K562 (cell line): ENCODE data around the gene NMS. TPM values are rescaled to one million over a fixed set of nuclear protein-coding genes. Genes with fewer than 3 reads are reported as not detected.
A peak's percentile ranks its signal among the peaks of the same experiment; 100 is the strongest.

Source experiments
- ATAC-seq: fragments of 200-7000 bp; cut with Tn5 transposase; 3 replicates; pipeline ENCODE4 v1.9.1; 2020; ENCODE audit warnings: moderate library complexity
- BruUV-seq: library from RNA; stranded (reverse); fragments of 400-500 nt; replicated peaks from 2 replicates; lab custom pipeline; 2021; lab: Mats Ljungman, UMichigan
- CTCF ChIA-PET: fragments of 300-600 bp; formaldehyde crosslinking; extraction: SDS; loops from one replicate; lab custom pipeline; 2021; ENCODE audit warnings: low intra/inter-chr PET ratio; lab: Yijun Ruan, JAX
- POLR2A ChIA-PET: fragments of 300-600, 350-650 bp; sonication (Branson Sonifier 250); formaldehyde crosslinking; extraction: SDS; loops from one replicate; lab custom pipeline; 2021; ENCODE audit warnings: antibody characterized with exemption, inconsistent platforms; lab: Yijun Ruan, JAX
- DNase-seq, 4 experiments: peaks; one replicate each; pipeline versions ENCODE4 v3.0.0 to v3.0.0-alpha.2; 2011 to 2018; ENCODE audit warnings: low spot score in 3 of 4, mixed read lengths in 3 of 4; ENCODE audit errors: extremely low read depth in 1 of 4
- FAIRE-seq: peaks from 2 replicates; lab custom pipeline; 2011; peaks lifted over from hg19 to GRCh38; lab: Jason Lieb, UNC
- H2AFZ ChIP-seq: 2 replicates; pipeline ENCODE4 v1.6.0; 2011; ENCODE audit warnings: low read depth, low read length, control low read depth, inconsistent platforms
- H3K27ac ChIP-seq: fragments of 200-600 bp; 3 replicates; pipeline ENCODE4 v1.8.0; 2011; ENCODE audit warnings: low read depth, mild to moderate bottlenecking, control low read depth, inconsistent platforms, low read length, moderate library complexity, mixed read lengths; ENCODE audit errors: extremely low read depth
- H3K27me3 ChIP-seq, 2 experiments: fragments of 300-600 bp in 1 of 2; 2 replicates in 1 of 2; 3 replicates in 1 of 2; pipeline versions ENCODE4 v1.6.0 to v1.8.0; 2011; ENCODE audit warnings: inconsistent platforms in 2 of 2, low read length in 2 of 2, mild to moderate bottlenecking in 1 of 2, mixed read lengths in 1 of 2, moderate library complexity in 1 of 2; ENCODE audit not compliant: control insufficient read depth in 2 of 2, insufficient read depth in 2 of 2
- H3K36me3 ChIP-seq: fragments of 300-600 bp; 3 replicates; pipeline ENCODE4 v1.8.0; 2011; ENCODE audit warnings: mild to moderate bottlenecking, low read length, inconsistent platforms; ENCODE audit not compliant: control insufficient read depth, insufficient read depth
- H3K4me1 ChIP-seq, 2 experiments: fragments of 200-600 bp in 1 of 2; replicated peaks in 1 of 2; 2 replicates in 1 of 2; 3 replicates in 1 of 2; pipeline versions ENCODE4 v1.5.1 to v1.8.0; 2011; ENCODE audit warnings: inconsistent platforms in 2 of 2, low read length in 2 of 2, mild to moderate bottlenecking in 1 of 2, mixed read lengths in 1 of 2, moderate library complexity in 1 of 2; ENCODE audit not compliant: control insufficient read depth in 2 of 2, insufficient read depth in 2 of 2
- H3K4me2 ChIP-seq: 2 replicates; pipeline ENCODE4 v1.6.1; 2011; ENCODE audit warnings: low read length, control low read depth, inconsistent platforms, mixed read lengths; ENCODE audit not compliant: insufficient read depth
- H3K4me3 ChIP-seq: fragments of 200-600 bp; sonication (generic), shearing (Covaris generic); 2 replicates; pipeline ENCODE4 v1.5.1; 2016; ENCODE audit warnings: control low read depth, inconsistent platforms
- H3K79me2 ChIP-seq: fragments of 200-600 bp; 3 replicates; pipeline ENCODE4 v1.8.0; 2011; ENCODE audit warnings: low read length, inconsistent platforms; ENCODE audit not compliant: control insufficient read depth, insufficient read depth
- H3K9ac ChIP-seq, 2 experiments: 2 replicates each; pipeline versions ENCODE4 v1.6.0 to v1.6.1; 2011; ENCODE audit warnings: low read depth in 2 of 2, low read length in 2 of 2, control low read depth in 1 of 2, inconsistent platforms in 1 of 2, mild to moderate bottlenecking in 1 of 2, mixed read lengths in 1 of 2; ENCODE audit not compliant: insufficient read depth in 1 of 2
- H3K9me1 ChIP-seq: one replicate; pipeline ENCODE4 v1.6.0; 2011; ENCODE audit warnings: inconsistent platforms, mild to moderate bottlenecking, low read length, moderate library complexity; ENCODE audit not compliant: control insufficient read depth, insufficient read depth
- H3K9me3 ChIP-seq: replicated peaks from 2 replicates; pipeline ENCODE4 v1.5.1; 2011; ENCODE audit warnings: low read depth, low read length, inconsistent platforms; ENCODE audit not compliant: control insufficient read depth, insufficient read depth
- H4K20me1 ChIP-seq: replicated peaks from 2 replicates; pipeline ENCODE4 v1.6.1; 2011; ENCODE audit warnings: low read length, inconsistent platforms, mixed read lengths; ENCODE audit not compliant: control insufficient read depth, insufficient read depth
- FOXM1 ChIP-seq, 2 experiments: fragments of 450-650 bp in 1 of 2; sonication (generic) in 1 of 2; formaldehyde crosslinking in 1 of 2; IDR thresholded peaks; 2 replicates each; pipeline versions ENCODE4 v1.6.1 to v1.9.0; 2017 to 2022; ENCODE audit warnings: low read depth in 2 of 2, mild to moderate bottlenecking in 2 of 2, missing genetic modification reagents in 1 of 2, moderate library complexity in 1 of 2
- MCM3 ChIP-seq: fragments of 450-650 bp; IDR thresholded peaks from 2 replicates; pipeline ENCODE4 v1.6.1; 2016
- REST ChIP-seq, 2 experiments: fragments of 450-650 bp; formaldehyde crosslinking in 1 of 2; IDR thresholded peaks; 2 replicates each; pipeline versions ENCODE4 v1.4.0 to v1.6.1; 2014 to 2020; ENCODE audit warnings: mild to moderate bottlenecking in 2 of 2, borderline replicate concordance in 1 of 2, low read depth in 1 of 2
- ZNF212 ChIP-seq: fragments of 450-650 bp; formaldehyde crosslinking; IDR thresholded peaks from 2 replicates; pipeline ENCODE4 v1.4.0; 2020; ENCODE audit warnings: mild to moderate bottlenecking
- WGBS: fragments of 100-300 bp; shearing (Covaris generic); methylation state at CpG from one replicate; pipeline ENCODE4 v1.1.6; 2016; ENCODE audit warnings: low coverage, mixed read lengths; ENCODE audit not compliant: insufficient coverage; ENCODE audit errors: missing lambda C conversion rate; 5-methylcytosine and 5-hydroxymethylcytosine counted together
- in situ Hi-C: fragments of 300-500 bp; cut with MboI; formaldehyde crosslinking; loops from 4 replicates; pipeline ENCODE4 v1.15.0; 2018; ENCODE audit warnings: inconsistent platforms, mixed read lengths
- intact Hi-C: fragments of 100-400 bp; cut with micrococcal nuclease; formaldehyde crosslinking; loops from 2 replicates; pipeline ENCODE4 v1.14.2; 2022
- polyA plus RNA-seq, 8 experiments: library from polyadenylated mRNA; depleted of rRNA in 4 of 8; stranded (reverse) in 5 of 8; unstranded in 3 of 8; fragments of >200 nt; fragmentation: Nextera tagmentation in 2 of 8; fragmentation: Illumina TruSeq in 1 of 8; extraction: Ambion mirVana in 2 of 8; extraction: Trizol in 1 of 8; gene quantifications; 2 replicates each; pipeline versions ENCODE4 v1.2.1 to v1.2.3, GENCODE V29; 2011 to 2014; ENCODE audit warnings: inconsistent platforms in 1 of 8, missing spikeins in 1 of 8
- total RNA-seq, 7 experiments: library from RNA; depleted of rRNA in 6 of 7; stranded (reverse); fragments of >200 nt in 6 of 7; fragmentation: Illumina TruSeq in 2 of 7; extraction: Trizol in 2 of 7; gene quantifications; 2 replicates each; pipeline versions ENCODE4 v1.2.1 to v1.2.3, GENCODE V29; 2011 to 2021; ENCODE audit warnings: low replicate concordance in 1 of 7

The NMS gene
- total and polyA plus RNA-seq, 9 of the 15 experiments (the other 6 are each of a cell fraction or from before 2014, with no cell fraction given), result not detected

GRCh38 chr2:100526868-100527267 lies 56.6 kb downstream of the NMS start:
- 0% methylated on average over 1 of the region's 1 CpG for WGBS
- DNase-seq, result no peak
- Histone ChIP-seq H3K27ac (no peak overlapping the region), H3K4me1 (no peaks in the 10 kb centered on the region), H4K20me1 (no peaks in the 10 kb centered on the region), H3K9ac (no peak overlapping the region)
- no peak for ATAC-seq
- intact Hi-C loops, result no loop called here
- TF ChIP-seq FOXM1 (IDR thresholded peaks at IDR 0.05; ENCODE audit: low read depth), result no peak
- TF ChIP-seq FOXM1 (CRISPR knock-in tag; IDR thresholded peaks at IDR 0.05; ENCODE audit: low read depth), result no peak
- TF ChIP-seq MCM3, result no peak
- TF ChIP-seq, all 486 proteins: peak for 0
- Histone ChIP-seq H3K9me1 (no peaks in the 10 kb centered on the region), H3K79me2 (no peaks in the 10 kb centered on the region), H2AFZ (no peak overlapping the region), H3K36me3 (no peaks in the 10 kb centered on the region), H3K4me2 (no peak overlapping the region), H3K27me3 (peaks cover 3 to 14% of the 10 kb centered on the region in 2 experiments; a peak in 3 of 5 replicates), H3K9me3 (no peaks in the 10 kb centered on the region), H3K4me3 (no peak overlapping the region)
- in situ Hi-C loops, result no loop called here
- no peak for FAIRE-seq
- BruUV-seq, result no TSS peak
- ChIA-PET CTCF (no interaction called here), POLR2A (interaction anchor here (1.0 to 1.2 kb wide), 2 partner anchors 10 to 13 kb away, joined by 3 read pairs; no protein-coding TSS in a partner anchor)

GRCh38 chr2:100527440-100528015 lies 57.2 kb downstream of the NMS start:
- in situ Hi-C loops, result no loop called here
- WGBS, result 6% methylated on average over 7 of the region's 7 CpGs
- H3K4me2 ChIP-seq, result no peak overlapping the region
- H3K27ac ChIP-seq, result no peak overlapping the region
- CTCF ChIA-PET, result no interaction called here
- POLR2A ChIA-PET, result interaction anchor here (1.0 kb wide), 1 partner anchor 10 kb away, joined by 3 read pairs; no protein-coding TSS in a partner anchor
- BruUV-seq, result no TSS peak
- DNase-seq, result no peak
- H3K9ac ChIP-seq, result no peak overlapping the region
- H3K27me3 ChIP-seq, result peaks cover 3 to 14% of the 10 kb centered on the region in 2 experiments; a peak in 3 of 5 replicates
- peak; percentile 7; the same call in 1 of the 2 replicates for TF ChIP-seq REST (IDR thresholded peaks at IDR 0.05; ENCODE audit: borderline replicate concordance)
- no peak for TF ChIP-seq REST (CRISPR knock-in tag; IDR thresholded peaks at IDR 0.05; ENCODE audit: low read depth)
- TF ChIP-seq ZNF212, result no peak
- ATAC-seq, result no peak
- intact Hi-C loops, result no loop called here
- no peak overlapping the region for H2AFZ ChIP-seq
- H3K36me3 ChIP-seq, result no peaks in the 10 kb centered on the region
- H3K9me1 ChIP-seq, result no peaks in the 10 kb centered on the region
- no peaks in the 10 kb centered on the region for H3K79me2 ChIP-seq
- FAIRE-seq, result no peak
- no peaks in the 10 kb centered on the region for H3K9me3 ChIP-seq
- H3K4me3 ChIP-seq, result no peak overlapping the region
- no peaks in the 10 kb centered on the region for H3K4me1 ChIP-seq
- H4K20me1 ChIP-seq, result no peaks in the 10 kb centered on the region
